ENCODE measurements around the gene POLK.
"Not testable (repeated sequence)": the region's sequence is repeated elsewhere in the genome, so short reads cannot be mapped to it uniquely, and the experiment has no call there.

POLK gene

GRCh38 chr5:75526070-75526469, 14.4 kb downstream of the POLK start:
- Histone ChIP-seq H3K27ac (ENCODE audit: low read length) (no peak overlapping the region), H3K4me3 (ENCODE audit: low read length) (no peak overlapping the region), H3K36me3 (ENCODE audit: insufficient read depth, low read depth, low read length) (no peaks in the 10 kb centered on the region), H3K9me3 (ENCODE audit: insufficient read depth, low read depth, low read length) (peaks cover 5% of the 10 kb centered on the region), H3K9ac (ENCODE audit: low read depth, low read length) (no peak overlapping the region), H3K4me1 (ENCODE audit: insufficient read depth, low read length) (no peaks in the 10 kb centered on the region), H3K27me3 (ENCODE audit: insufficient read depth, low read length) (no peaks in the 10 kb centered on the region)

- no peak overlapping the region for H3K27ac ChIP-seq (ENCODE audit: low read length)
- H3K4me1 ChIP-seq (ENCODE audit: insufficient read depth, low read length), result no peaks in the 10 kb centered on the region
- no peaks in the 10 kb centered on the region for H3K27me3 ChIP-seq (ENCODE audit: insufficient read depth, low read length)
- no peak overlapping the region for H3K9ac ChIP-seq (ENCODE audit: low read depth, low read length)
- no peaks in the 10 kb centered on the region for H3K36me3 ChIP-seq (ENCODE audit: insufficient read depth, low read depth, low read length)
- no peak overlapping the region for H3K4me3 ChIP-seq (ENCODE audit: low read length)
- no peaks in the 10 kb centered on the region for H3K9me3 ChIP-seq (ENCODE audit: insufficient read depth, low read depth, low read length)
These were observed 17.5 kb downstream of the POLK start for GRCh38 chr5:75529185-75529584.

GRCh38 chr5:75532190-75532589, 20.5 kb downstream of the POLK start:
- H3K27ac ChIP-seq (ENCODE audit: low read length), result no peak overlapping the region
- no peaks in the 10 kb centered on the region for H3K36me3 ChIP-seq (ENCODE audit: insufficient read depth, low read depth, low read length)
- H3K27me3 ChIP-seq (ENCODE audit: insufficient read depth, low read length), result no peaks in the 10 kb centered on the region
- no peak overlapping the region for H3K9ac ChIP-seq (ENCODE audit: low read depth, low read length)
- H3K4me1 ChIP-seq (ENCODE audit: insufficient read depth, low read length), result peaks cover 6% of the 10 kb centered on the region; the same call in 1 of the 2 replicates
- no peak overlapping the region for H3K4me3 ChIP-seq (ENCODE audit: low read length)
- no peaks in the 10 kb centered on the region for H3K9me3 ChIP-seq (ENCODE audit: insufficient read depth, low read depth, low read length)

- H3K9ac ChIP-seq (ENCODE audit: low read depth, low read length); H3K27me3 ChIP-seq (ENCODE audit: insufficient read depth, low read length); H3K9me3 ChIP-seq (ENCODE audit: insufficient read depth, low read depth, low read length); H3K27ac ChIP-seq (ENCODE audit: low read length); H3K4me3 ChIP-seq (ENCODE audit: low read length); H3K4me1 ChIP-seq (ENCODE audit: insufficient read depth, low read length); H3K36me3 ChIP-seq (ENCODE audit: insufficient read depth, low read depth, low read length): not testable (repeated sequence)
These were observed 22.0 kb downstream of the POLK start for GRCh38 chr5:75533716-75534115.

GRCh38 chr5:75534734-75535133, 23.0 kb downstream of the POLK start:
- H3K9me3 ChIP-seq (ENCODE audit: insufficient read depth, low read depth, low read length), result no peaks in the 10 kb centered on the region
- H3K36me3 ChIP-seq (ENCODE audit: insufficient read depth, low read depth, low read length), result no peaks in the 10 kb centered on the region
- no peak overlapping the region for H3K27ac ChIP-seq (ENCODE audit: low read length)
- H3K4me3 ChIP-seq (ENCODE audit: low read length), result no peak overlapping the region
- no peaks in the 10 kb centered on the region for H3K27me3 ChIP-seq (ENCODE audit: insufficient read depth, low read length)
- H3K4me1 ChIP-seq (ENCODE audit: insufficient read depth, low read length), result peaks cover 6% of the 10 kb centered on the region; the same call in 1 of the 2 replicates
- no peak overlapping the region for H3K9ac ChIP-seq (ENCODE audit: low read depth, low read length)

- Histone ChIP-seq H3K9ac (ENCODE audit: low read depth, low read length) (no peak overlapping the region), H3K27me3 (ENCODE audit: insufficient read depth, low read length) (no peaks in the 10 kb centered on the region), H3K9me3 (ENCODE audit: insufficient read depth, low read depth, low read length) (no peaks in the 10 kb centered on the region), H3K36me3 (ENCODE audit: insufficient read depth, low read depth, low read length) (no peaks in the 10 kb centered on the region), H3K4me3 (ENCODE audit: low read length) (no peak overlapping the region), H3K4me1 (ENCODE audit: insufficient read depth, low read length) (peaks cover 6% of the 10 kb centered on the region; the same call in 1 of the 2 replicates), H3K27ac (ENCODE audit: low read length) (no peak overlapping the region)
These were observed 24.5 kb downstream of the POLK start for GRCh38 chr5:75536147-75536546.

- Histone ChIP-seq H3K4me1 (ENCODE audit: insufficient read depth, low read length) (peaks cover 6% of the 10 kb centered on the region; the same call in 1 of the 2 replicates), H3K9ac (ENCODE audit: low read depth, low read length) (no peak overlapping the region), H3K27me3 (ENCODE audit: insufficient read depth, low read length) (no peaks in the 10 kb centered on the region), H3K9me3 (ENCODE audit: insufficient read depth, low read depth, low read length) (no peaks in the 10 kb centered on the region), H3K4me3 (ENCODE audit: low read length) (no peak overlapping the region), H3K36me3 (ENCODE audit: insufficient read depth, low read depth, low read length) (no peaks in the 10 kb centered on the region), H3K27ac (ENCODE audit: low read length) (no peak overlapping the region)
These were observed 25.1 kb downstream of the POLK start for GRCh38 chr5:75536694-75537360.

- Histone ChIP-seq H3K9me3 (ENCODE audit: insufficient read depth, low read depth, low read length) (no peaks in the 10 kb centered on the region), H3K27me3 (ENCODE audit: insufficient read depth, low read length) (no peaks in the 10 kb centered on the region), H3K9ac (ENCODE audit: low read depth, low read length) (no peak overlapping the region), H3K4me1 (ENCODE audit: insufficient read depth, low read length) (peaks cover 6% of the 10 kb centered on the region; the same call in 1 of the 2 replicates), H3K27ac (ENCODE audit: low read length) (no peak overlapping the region), H3K36me3 (ENCODE audit: insufficient read depth, low read depth, low read length) (no peaks in the 10 kb centered on the region), H3K4me3 (ENCODE audit: low read length) (no peak overlapping the region)
These were observed 26.5 kb downstream of the POLK start for GRCh38 chr5:75538211-75538610.

GRCh38 chr5:75545131-75545530, 33.4 kb downstream of the POLK start:
- Histone ChIP-seq H3K9ac (ENCODE audit: low read depth, low read length) (no peak overlapping the region), H3K27me3 (ENCODE audit: insufficient read depth, low read length) (no peaks in the 10 kb centered on the region), H3K4me1 (ENCODE audit: insufficient read depth, low read length) (no peaks in the 10 kb centered on the region), H3K36me3 (ENCODE audit: insufficient read depth, low read depth, low read length) (no peaks in the 10 kb centered on the region), H3K4me3 (ENCODE audit: low read length) (no peak overlapping the region), H3K27ac (ENCODE audit: low read length) (no peak overlapping the region), H3K9me3 (ENCODE audit: insufficient read depth, low read depth, low read length) (no peaks in the 10 kb centered on the region)

- Histone ChIP-seq H3K27ac (ENCODE audit: low read length) (no peak overlapping the region), H3K27me3 (ENCODE audit: insufficient read depth, low read length) (no peaks in the 10 kb centered on the region), H3K9ac (ENCODE audit: low read depth, low read length) (no peak overlapping the region)
These were observed 35.1 kb downstream of the POLK start for GRCh38 chr5:75546830-75547229.

GRCh38 chr5:75547812-75548211, 36.1 kb downstream of the POLK start:
- Histone ChIP-seq H3K4me3 (ENCODE audit: low read length) (no peak overlapping the region), H3K27me3 (ENCODE audit: insufficient read depth, low read length) (no peaks in the 10 kb centered on the region), H3K4me1 (ENCODE audit: insufficient read depth, low read length) (no peaks in the 10 kb centered on the region), H3K36me3 (ENCODE audit: insufficient read depth, low read depth, low read length) (peaks cover 5% of the 10 kb centered on the region), H3K9me3 (ENCODE audit: insufficient read depth, low read depth, low read length) (no peaks in the 10 kb centered on the region), H3K9ac (ENCODE audit: low read depth, low read length) (no peak overlapping the region), H3K27ac (ENCODE audit: low read length) (no peak overlapping the region)

More at GRCh38 chr5:75546830-75547229, 35.1 kb downstream of the POLK start:
- Histone ChIP-seq H3K9me3 (ENCODE audit: insufficient read depth, low read depth, low read length) (no peaks in the 10 kb centered on the region), H3K36me3 (ENCODE audit: insufficient read depth, low read depth, low read length) (no peaks in the 10 kb centered on the region), H3K4me3 (ENCODE audit: low read length) (no peak overlapping the region), H3K4me1 (ENCODE audit: insufficient read depth, low read length) (no peaks in the 10 kb centered on the region)

GRCh38 chr5:75550597-75550996, 38.9 kb downstream of the POLK start:
- peaks cover 15% of the 10 kb centered on the region for H3K36me3 ChIP-seq (ENCODE audit: insufficient read depth, low read depth, low read length)
- H3K27me3 ChIP-seq (ENCODE audit: insufficient read depth, low read length), result no peaks in the 10 kb centered on the region

More at GRCh38 chr5:75550597-75550996, 38.9 kb downstream of the POLK start:
- H3K9me3 ChIP-seq (ENCODE audit: insufficient read depth, low read depth, low read length), result no peaks in the 10 kb centered on the region
- no peak overlapping the region for H3K27ac ChIP-seq (ENCODE audit: low read length)
- no peaks in the 10 kb centered on the region for H3K4me1 ChIP-seq (ENCODE audit: insufficient read depth, low read length)
- H3K9ac ChIP-seq (ENCODE audit: low read depth, low read length), result no peak overlapping the region
- H3K4me3 ChIP-seq (ENCODE audit: low read length), result no peak overlapping the region
